Right lobe of liver (tissue), 4 donors: ENCODE data around the gene PDX1.

Experiments
- CTCF ChIP-seq, 4 donors: fragments of 200-600 bp in 3 of 4; fragments of 450-650 bp in 1 of 4; IDR thresholded peaks; one replicate each; pipeline versions ENCODE4 v1.5.1 to v1.8.0; 2016 to 2022; ENCODE audit warnings: antibody characterized with exemption in 4 of 4, mild to moderate bottlenecking in 2 of 4
- POLR2A ChIP-seq: fragments of 450-650 bp; IDR thresholded peaks from one replicate; pipeline ENCODE4 v1.6.1; 2017; ENCODE audit warnings: antibody characterized with exemption, mild to moderate bottlenecking
- donor health status: DM: no; HTN: no; CAD: no.
- donor health status: DM: no; HTN: no; CAD: no.
- donor health status: DM: no; HTN: yes; CAD: no.

DNA sequence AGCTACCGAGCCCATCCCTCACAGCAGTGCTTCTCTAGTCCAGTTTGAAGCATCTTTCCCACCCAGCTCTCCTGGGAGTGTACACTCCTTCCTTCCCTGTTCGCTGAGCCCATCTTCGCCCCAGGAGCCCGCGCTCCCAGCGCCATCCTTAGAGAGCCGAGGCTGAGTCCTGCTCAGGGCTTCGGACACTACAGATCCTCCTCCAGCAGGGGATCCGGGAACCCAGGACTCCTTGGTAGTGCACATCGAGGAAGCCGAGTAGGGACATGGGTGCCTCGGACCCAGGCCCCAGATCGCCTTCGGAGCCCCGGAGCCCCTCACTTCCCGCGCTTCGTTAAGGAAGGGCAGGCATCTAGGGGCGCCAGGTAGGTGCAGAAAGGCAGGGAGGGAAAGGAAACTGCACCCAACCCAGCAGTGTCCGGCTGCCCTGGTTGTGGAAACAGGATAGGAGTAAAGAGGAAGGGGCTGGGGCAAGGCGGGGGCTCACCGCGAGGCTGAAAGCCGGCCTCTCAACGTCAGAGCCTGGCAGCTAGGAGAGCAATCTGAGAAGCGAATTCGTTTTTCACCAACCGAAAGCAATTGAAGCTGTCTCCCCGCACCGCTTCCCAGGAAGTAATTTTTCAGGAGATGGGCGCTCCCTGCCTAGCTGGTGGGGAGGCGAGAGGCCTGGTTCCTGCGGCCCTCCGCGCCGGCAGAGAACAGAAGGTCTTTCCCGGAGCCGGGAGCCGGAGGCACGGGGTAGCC lies 1.0 kb downstream of the PDX1 start:
- TF ChIP-seq CTCF (IDR thresholded peaks at IDR 0.05) (no peak), POLR2A (no peak)
